Suprapubic skin (tissue), 4 donors: Measurements from ENCODE around the gene SLC38A3. TPM values are rescaled to one million over a fixed set of nuclear protein-coding genes. Genes with fewer than 3 reads are reported as not detected.
A peak's percentile ranks its signal among the peaks of the same experiment; 100 is the strongest.

Experiments used
- DNase-seq, 2 donors: peaks; one replicate each; pipeline ENCODE4 v3.0.0-alpha.2; 2019; ENCODE audit warnings: low spot score in 2 of 2
- H3K27ac ChIP-seq: fragments of 200-600 bp; sonication (generic); one replicate; pipeline ENCODE4 v1.5.1; 2019
- H3K27me3 ChIP-seq: fragments of 200-600 bp; sonication (generic); one replicate; pipeline ENCODE4 v1.5.1; 2019
- H3K36me3 ChIP-seq: fragments of 200-600 bp; sonication (generic); one replicate; pipeline ENCODE4 v1.5.1; 2019
- H3K4me1 ChIP-seq: fragments of 200-600 bp; sonication (generic); one replicate; pipeline ENCODE4 v1.5.1; 2019
- H3K4me3 ChIP-seq: fragments of 200-600 bp; sonication (generic); one replicate; pipeline ENCODE4 v1.5.1; 2019; ENCODE audit warnings: mild to moderate bottlenecking
- H3K9me3 ChIP-seq: fragments of 200-600 bp; sonication (generic); one replicate; pipeline ENCODE4 v1.5.1; 2019
- EP300 ChIP-seq: sonication (generic); formaldehyde crosslinking; IDR thresholded peaks from one replicate; pipeline ENCODE4 v1.6.1; 2017; ENCODE audit warnings: antibody characterized with exemption
- POLR2A ChIP-seq, 2 donors: fragments of 450-650 bp; IDR thresholded peaks; one replicate each; pipeline ENCODE4 v1.6.1; 2017; ENCODE audit warnings: antibody characterized with exemption in 2 of 2, mild to moderate bottlenecking in 2 of 2, moderate library complexity in 2 of 2
- POLR2AphosphoS5 ChIP-seq, 3 donors: sonication (generic); formaldehyde crosslinking; IDR thresholded peaks; one replicate each; pipeline ENCODE4 v1.6.1; 2017; ENCODE audit warnings: antibody characterized with exemption in 3 of 3
- WGBS: methylation state at CpG from one replicate; pipeline ENCODE4 v1.1.5; 2018; 5-methylcytosine and 5-hydroxymethylcytosine counted together
- total RNA-seq, 4 donors: library from RNA; depleted of rRNA; stranded (reverse); fragments of >200 nt; gene quantifications; one replicate each; pipeline ENCODE4 v1.1.0, GENCODE V29; 2016
- TF ChIP-seq, protein P1 (sequence below), 2 donors: fragments of 200-600 bp in 1 of 2; fragments of 450-650 bp in 1 of 2; sonication (generic) in 1 of 2; IDR thresholded peaks; one replicate each; pipeline ENCODE4 v1.5.1; 2016 to 2019; ENCODE audit warnings: antibody characterized with exemption in 2 of 2, mild to moderate bottlenecking in 1 of 2, moderate library complexity in 1 of 2

Gene SLC38A3
- total RNA-seq, 4 donors from 2014 or later, result 0.25 to 2.2 (median 1.00) TPM

GRCh38 chr3:50168791-50169190 lies 36.3 kb upstream of the SLC38A3 start:
- WGBS, result 83% methylated on average over 4 of the region's 6 CpGs

GRCh38 chr3:50169232-50169832 lies 35.7 kb upstream of the SLC38A3 start:
- peaks cover 93% of the 10 kb centered on the region for H3K4me1 ChIP-seq
- H3K27me3 ChIP-seq, result no peaks in the 10 kb centered on the region
- DNase-seq, result no peak
- peak overlapping the region; percentile 74 for H3K27ac ChIP-seq
- peaks cover 9% of the 10 kb centered on the region for H3K36me3 ChIP-seq
- no peaks in the 10 kb centered on the region for H3K9me3 ChIP-seq
- WGBS, result 44% methylated on average over 9 of the region's 11 CpGs
- no peak overlapping the region for H3K4me3 ChIP-seq
- TF ChIP-seq, protein P1, sequence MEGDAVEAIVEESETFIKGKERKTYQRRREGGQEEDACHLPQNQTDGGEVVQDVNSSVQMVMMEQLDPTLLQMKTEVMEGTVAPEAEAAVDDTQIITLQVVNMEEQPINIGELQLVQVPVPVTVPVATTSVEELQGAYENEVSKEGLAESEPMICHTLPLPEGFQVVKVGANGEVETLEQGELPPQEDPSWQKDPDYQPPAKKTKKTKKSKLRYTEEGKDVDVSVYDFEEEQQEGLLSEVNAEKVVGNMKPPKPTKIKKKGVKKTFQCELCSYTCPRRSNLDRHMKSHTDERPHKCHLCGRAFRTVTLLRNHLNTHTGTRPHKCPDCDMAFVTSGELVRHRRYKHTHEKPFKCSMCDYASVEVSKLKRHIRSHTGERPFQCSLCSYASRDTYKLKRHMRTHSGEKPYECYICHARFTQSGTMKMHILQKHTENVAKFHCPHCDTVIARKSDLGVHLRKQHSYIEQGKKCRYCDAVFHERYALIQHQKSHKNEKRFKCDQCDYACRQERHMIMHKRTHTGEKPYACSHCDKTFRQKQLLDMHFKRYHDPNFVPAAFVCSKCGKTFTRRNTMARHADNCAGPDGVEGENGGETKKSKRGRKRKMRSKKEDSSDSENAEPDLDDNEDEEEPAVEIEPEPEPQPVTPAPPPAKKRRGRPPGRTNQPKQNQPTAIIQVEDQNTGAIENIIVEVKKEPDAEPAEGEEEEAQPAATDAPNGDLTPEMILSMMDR (IDR thresholded peaks at IDR 0.05), result no peak
- TF ChIP-seq POLR2A (IDR thresholded peaks at IDR 0.05) (no peak), EP300 (no peak), POLR2AphosphoS5 (IDR thresholded peaks at IDR 0.05) (no peak)

More at GRCh38 chr3:50168791-50169190, 36.3 kb upstream of the SLC38A3 start:
- peaks cover 97% of the 10 kb centered on the region for H3K4me1 ChIP-seq
- peaks cover 4% of the 10 kb centered on the region for H3K36me3 ChIP-seq
- H3K27ac ChIP-seq, result peak overlapping the region; percentile 74
- no peak for DNase-seq
- no peaks in the 10 kb centered on the region for H3K9me3 ChIP-seq
- TF ChIP-seq POLR2AphosphoS5 (IDR thresholded peaks at IDR 0.05), result no peak
- H3K4me3 ChIP-seq, result no peak overlapping the region
- no peaks in the 10 kb centered on the region for H3K27me3 ChIP-seq

DNA sequence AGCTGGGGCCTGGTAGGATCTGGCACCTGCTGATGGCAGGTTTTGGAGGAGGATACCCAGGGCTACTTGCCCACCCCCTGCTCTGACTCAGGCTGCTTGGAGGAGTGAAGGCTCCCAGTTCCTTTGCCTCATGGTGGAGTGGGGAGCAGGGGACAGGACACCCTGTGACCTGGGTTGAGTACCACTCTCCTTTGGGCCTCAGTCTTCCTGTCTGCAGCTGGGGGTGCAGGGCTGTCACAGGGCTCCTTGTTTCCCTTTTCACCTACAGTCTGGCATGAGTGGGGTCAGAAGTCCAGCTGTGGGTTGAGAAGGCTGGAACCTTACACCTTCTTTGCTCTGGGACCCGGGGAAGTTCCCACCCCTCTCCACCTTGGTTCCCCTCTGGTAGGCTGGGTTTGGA lies 35.2 kb upstream of the SLC38A3 start:
- WGBS, result 100% methylated on average over 1 of the region's 1 CpG
- TF ChIP-seq POLR2A (IDR thresholded peaks at IDR 0.05) (no peak), EP300 (no peak), POLR2AphosphoS5 (IDR thresholded peaks at IDR 0.05) (no peak)
- TF ChIP-seq, protein P1 (IDR thresholded peaks at IDR 0.05), result no peak
- H3K4me3 ChIP-seq, result no peak overlapping the region
- peaks cover 14% of the 10 kb centered on the region for H3K36me3 ChIP-seq
- DNase-seq, result no peak
- no peaks in the 10 kb centered on the region for H3K9me3 ChIP-seq
- no peaks in the 10 kb centered on the region for H3K27me3 ChIP-seq
- H3K4me1 ChIP-seq, result peaks cover 88% of the 10 kb centered on the region
- peak overlapping the region; percentile 62 for H3K27ac ChIP-seq

DNA sequence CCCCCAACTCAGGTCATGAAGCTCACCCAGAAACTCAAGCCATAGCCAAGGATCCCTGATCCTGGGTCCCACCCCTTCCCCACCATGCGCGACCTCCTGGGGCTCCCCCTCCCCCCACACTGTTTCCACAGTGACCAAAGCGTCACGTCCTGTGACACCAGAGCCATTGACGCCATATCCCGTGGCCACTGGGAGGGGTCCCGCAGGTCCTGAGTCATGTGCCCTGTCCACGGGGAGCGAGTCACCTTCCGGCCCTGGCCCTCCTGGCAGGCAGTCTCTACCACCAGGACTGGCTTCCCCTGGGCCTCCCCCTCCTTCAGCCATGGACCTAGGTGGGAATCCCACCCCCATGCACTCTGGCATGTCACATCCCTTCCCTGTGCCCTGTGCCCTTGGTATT lies 34.4 kb upstream of the SLC38A3 start:
- H3K27ac ChIP-seq, result peak overlapping the region; percentile 62
- H3K27me3 ChIP-seq, result no peaks in the 10 kb centered on the region
- H3K4me1 ChIP-seq, result peaks cover 82% of the 10 kb centered on the region
- TF ChIP-seq, protein P1 (IDR thresholded peaks at IDR 0.05), result no peak
- TF ChIP-seq EP300 (no peak), POLR2AphosphoS5 (IDR thresholded peaks at IDR 0.05) (no peak), POLR2A (IDR thresholded peaks at IDR 0.05) (no peak)
- 74% methylated on average over 6 of the region's 10 CpGs for WGBS
- no peak overlapping the region for H3K4me3 ChIP-seq
- no peaks in the 10 kb centered on the region for H3K9me3 ChIP-seq
- DNase-seq, result no peak
- peaks cover 23% of the 10 kb centered on the region for H3K36me3 ChIP-seq

- Histone ChIP-seq H3K9me3 (no peaks in the 10 kb centered on the region), H3K27me3 (no peaks in the 10 kb centered on the region), H3K4me3 (no peak overlapping the region), H3K27ac (peak overlapping the region; percentile 14), H3K36me3 (peaks cover 28% of the 10 kb centered on the region), H3K4me1 (peaks cover 72% of the 10 kb centered on the region)
- 87% methylated on average over 5 of the region's 21 CpGs for WGBS
- no peak for DNase-seq
- no peak for TF ChIP-seq POLR2AphosphoS5 (IDR thresholded peaks at IDR 0.05)
- no peak for TF ChIP-seq EP300
- TF ChIP-seq, protein P1 (IDR thresholded peaks at IDR 0.05), result no peak
- TF ChIP-seq POLR2A (IDR thresholded peaks at IDR 0.05), result no peak
Observed at GRCh38 chr3:50171540-50172301, 33.4 kb upstream of the SLC38A3 start.
